Right atrium auricular region (tissue), 2 donors: ENCODE measurements around the gene HACE1. TPM values are rescaled to one million over a fixed set of nuclear protein-coding genes. Genes with fewer than 3 reads are reported as not detected.

Experiments used
- DNase-seq: peaks from one replicate; pipeline ENCODE4 v3.0.0-alpha.2; 2019; ENCODE audit warnings: low spot score
- H3K27ac ChIP-seq, 2 donors: fragments of 200-600 bp; sonication (generic); 1 replicate in 1 of 2; 2 replicates in 1 of 2; pipeline ENCODE4 v1.5.1; 2016 to 2019
- H3K27me3 ChIP-seq, 2 donors: fragments of 200-600 bp; sonication (generic); one replicate each; pipeline versions ENCODE4 v1.5.1 to v1.6.0; 2017 to 2019
- H3K36me3 ChIP-seq: fragments of 200-600 bp; sonication (generic); one replicate; pipeline ENCODE4 v1.5.1; 2016
- H3K4me1 ChIP-seq, 2 donors: fragments of 200-600 bp; sonication (generic); one replicate each; pipeline versions ENCODE4 v1.5.1 to v1.6.0; 2017 to 2019
- H3K4me3 ChIP-seq, 2 donors: fragments of 200-600 bp; sonication (generic); 1 replicate in 1 of 2; 2 replicates in 1 of 2; pipeline ENCODE4 v1.5.1; 2017 to 2019; ENCODE audit warnings: mild to moderate bottlenecking in 1 of 2, moderate library complexity in 1 of 2
- H3K9me3 ChIP-seq, 2 donors: fragments of 200-600 bp; sonication (generic); one replicate each; pipeline ENCODE4 v1.5.1; 2019
- total RNA-seq, 2 donors: library from RNA; depleted of rRNA; stranded (reverse); fragments of >200 nt; gene quantifications; one replicate each; pipeline ENCODE4 v1.1.0, GENCODE V29; 2016
- TF ChIP-seq, protein P1 (sequence below), 2 donors: fragments of 200-600 bp; sonication (generic); IDR thresholded peaks; one replicate each; pipeline ENCODE4 v1.5.1; 2019; ENCODE audit warnings: antibody characterized with exemption in 2 of 2

Gene HACE1
- total RNA-seq, 2 donors from 2014 or later, result 6.0 to 6.8 TPM

DNA sequence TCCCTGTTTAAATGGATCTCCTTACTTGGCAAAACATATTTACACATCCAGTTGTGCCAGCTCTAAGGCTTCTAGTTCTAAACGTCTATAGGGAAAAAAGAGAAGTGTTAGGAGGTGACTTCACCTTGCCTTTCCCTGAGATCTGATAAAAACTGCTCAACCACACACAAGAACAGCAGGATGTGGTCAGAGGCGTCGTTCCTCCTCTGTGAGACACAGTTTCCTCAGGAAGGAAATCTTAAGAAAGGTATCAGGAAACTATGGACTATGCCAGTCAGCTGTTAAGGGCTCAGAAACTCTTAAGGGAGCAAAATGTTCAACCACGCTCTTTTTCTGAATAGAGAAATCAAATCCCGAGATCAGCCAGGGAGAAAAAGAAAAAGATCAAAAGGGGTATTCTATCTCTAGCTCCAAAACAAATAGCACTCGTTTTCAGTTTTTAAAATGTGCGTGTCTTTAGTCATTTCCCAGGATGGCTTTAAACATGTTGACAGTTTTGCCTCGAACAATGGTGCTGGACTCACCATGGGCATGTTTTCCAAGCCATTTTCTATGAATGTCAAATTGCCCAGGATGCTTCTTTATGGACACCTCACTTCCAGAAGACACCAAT lies 154.5 kb downstream of the HACE1 start:
- H3K36me3 ChIP-seq, result no peaks in the 10 kb centered on the region
- H3K27ac ChIP-seq, result peak overlapping the region; percentile 27 to 64
- DNase-seq, result no peak
- no peaks in the 10 kb centered on the region for H3K9me3 ChIP-seq
- H3K27me3 ChIP-seq, result no peaks in the 10 kb centered on the region
- peaks cover 0 to 5% of the 10 kb centered on the region in 2 donors for H3K4me1 ChIP-seq
- no peak overlapping the region for H3K4me3 ChIP-seq
- TF ChIP-seq, protein P1, sequence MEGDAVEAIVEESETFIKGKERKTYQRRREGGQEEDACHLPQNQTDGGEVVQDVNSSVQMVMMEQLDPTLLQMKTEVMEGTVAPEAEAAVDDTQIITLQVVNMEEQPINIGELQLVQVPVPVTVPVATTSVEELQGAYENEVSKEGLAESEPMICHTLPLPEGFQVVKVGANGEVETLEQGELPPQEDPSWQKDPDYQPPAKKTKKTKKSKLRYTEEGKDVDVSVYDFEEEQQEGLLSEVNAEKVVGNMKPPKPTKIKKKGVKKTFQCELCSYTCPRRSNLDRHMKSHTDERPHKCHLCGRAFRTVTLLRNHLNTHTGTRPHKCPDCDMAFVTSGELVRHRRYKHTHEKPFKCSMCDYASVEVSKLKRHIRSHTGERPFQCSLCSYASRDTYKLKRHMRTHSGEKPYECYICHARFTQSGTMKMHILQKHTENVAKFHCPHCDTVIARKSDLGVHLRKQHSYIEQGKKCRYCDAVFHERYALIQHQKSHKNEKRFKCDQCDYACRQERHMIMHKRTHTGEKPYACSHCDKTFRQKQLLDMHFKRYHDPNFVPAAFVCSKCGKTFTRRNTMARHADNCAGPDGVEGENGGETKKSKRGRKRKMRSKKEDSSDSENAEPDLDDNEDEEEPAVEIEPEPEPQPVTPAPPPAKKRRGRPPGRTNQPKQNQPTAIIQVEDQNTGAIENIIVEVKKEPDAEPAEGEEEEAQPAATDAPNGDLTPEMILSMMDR (IDR thresholded peaks at IDR 0.05), result no peak

GRCh38 chr6:104704191-104704590 lies 155.5 kb downstream of the HACE1 start:
- H3K27ac ChIP-seq, result no peak overlapping the region
- H3K9me3 ChIP-seq, result no peaks in the 10 kb centered on the region
- DNase-seq, result no peak
- H3K27me3 ChIP-seq, result no peaks in the 10 kb centered on the region
- TF ChIP-seq, protein P1 (IDR thresholded peaks at IDR 0.05), result no peak
- no peaks in the 10 kb centered on the region for H3K36me3 ChIP-seq
- H3K4me1 ChIP-seq, result peaks cover 0 to 5% of the 10 kb centered on the region in 2 donors
- H3K4me3 ChIP-seq, result no peak overlapping the region

GRCh38 chr6:104702126-104702841 lies 157.4 kb downstream of the HACE1 start:
- H3K4me3 ChIP-seq, result no peak overlapping the region
- TF ChIP-seq, protein P1 (IDR thresholded peaks at IDR 0.05), result no peak
- no peak for DNase-seq

DNA sequence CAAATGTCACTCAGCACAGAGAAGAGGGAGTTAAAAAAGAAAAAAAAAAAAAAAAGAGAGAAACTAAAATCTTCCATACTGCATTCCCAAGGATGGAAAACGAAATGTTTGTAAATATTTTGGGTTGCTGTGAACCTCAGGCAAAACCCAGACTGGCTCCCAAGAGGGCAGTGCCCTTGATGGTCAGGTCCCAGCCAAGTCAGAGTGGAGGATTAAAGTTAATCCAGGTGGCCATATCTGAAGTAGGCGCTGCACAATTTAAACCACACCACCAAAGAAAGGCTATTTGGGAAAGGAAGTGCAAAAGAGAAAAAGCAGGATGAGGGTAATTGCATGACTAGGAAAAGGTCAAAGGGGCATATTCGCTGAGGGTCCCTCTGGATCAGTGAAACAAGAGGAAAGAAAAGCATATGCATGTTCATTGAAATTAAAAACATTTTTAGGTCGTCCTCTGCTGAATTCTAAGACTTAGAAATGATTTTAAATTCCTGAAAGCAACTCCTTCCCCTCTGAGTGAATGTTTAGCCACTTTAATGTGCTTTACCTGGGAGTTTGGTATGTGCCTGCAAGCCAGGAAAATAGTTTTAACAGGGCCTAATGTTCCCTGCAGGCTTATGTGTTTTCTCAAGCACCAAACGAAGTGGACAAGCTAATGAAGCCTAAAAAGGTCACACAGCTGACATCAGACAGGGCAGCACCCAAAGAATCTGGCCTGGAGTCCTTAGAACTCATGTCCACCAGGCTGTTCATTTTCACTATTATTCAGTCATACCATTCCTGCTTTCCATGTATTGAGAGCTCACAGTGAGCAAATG lies 159.1 kb downstream of the HACE1 start:
- Histone ChIP-seq H3K27ac (no peak overlapping the region), H3K27me3 (no peaks in the 10 kb centered on the region), H3K4me1 (peaks cover 0 to 5% of the 10 kb centered on the region in 2 donors), H3K9me3 (no peaks in the 10 kb centered on the region), H3K4me3 (no peak overlapping the region), H3K36me3 (no peaks in the 10 kb centered on the region)
- TF ChIP-seq, protein P1 (IDR thresholded peaks at IDR 0.05), result no peak
- no peak for DNase-seq

More at GRCh38 chr6:104702126-104702841, 157.4 kb downstream of the HACE1 start:
- Histone ChIP-seq H3K9me3 (no peaks in the 10 kb centered on the region), H3K27ac (no peak overlapping the region), H3K36me3 (no peaks in the 10 kb centered on the region), H3K27me3 (no peaks in the 10 kb centered on the region), H3K4me1 (peaks cover 0 to 5% of the 10 kb centered on the region in 2 donors)

DNA sequence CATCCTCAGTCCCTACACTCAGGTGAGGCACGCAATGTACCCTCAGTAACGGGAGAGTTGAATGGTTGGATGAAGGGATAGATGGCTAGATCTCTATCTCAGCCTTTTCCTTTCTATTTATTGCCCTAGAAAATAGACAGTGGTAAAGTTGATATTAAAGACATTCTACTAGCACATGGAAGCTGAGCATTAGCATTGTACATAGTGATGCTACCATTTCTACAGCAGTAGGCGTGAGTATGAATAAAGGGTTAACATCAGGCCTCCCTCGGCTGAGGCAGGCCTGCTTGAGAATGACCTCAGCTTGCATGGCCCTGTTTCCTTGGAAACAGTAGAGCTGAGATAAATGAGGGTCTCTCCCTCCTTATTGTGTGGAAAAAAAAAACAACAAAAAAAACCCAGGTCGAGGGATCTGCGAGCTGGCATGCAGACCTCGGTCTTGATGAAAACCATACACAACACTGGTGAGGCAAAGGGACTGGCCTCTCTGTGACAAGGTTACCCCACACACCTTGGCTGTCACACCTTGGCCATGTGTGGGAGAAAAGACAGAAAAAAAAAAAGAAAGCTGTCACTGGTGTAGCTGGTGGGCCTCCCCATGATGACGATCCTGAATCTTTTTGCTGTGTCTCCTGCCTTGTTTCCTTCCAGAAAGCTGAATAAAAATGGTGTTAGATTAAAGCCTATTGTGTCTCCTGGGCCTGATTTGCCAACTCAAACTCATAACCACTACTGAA lies 160.0 kb downstream of the HACE1 start:
- no peaks in the 10 kb centered on the region for H3K27me3 ChIP-seq
- peaks cover 0 to 4% of the 10 kb centered on the region in 2 donors for H3K4me1 ChIP-seq
- TF ChIP-seq, protein P1 (IDR thresholded peaks at IDR 0.05), result no peak
- H3K4me3 ChIP-seq, result no peak overlapping the region
- no peak for DNase-seq
- H3K9me3 ChIP-seq, result no peaks in the 10 kb centered on the region
- H3K27ac ChIP-seq, result no peak overlapping the region
- H3K36me3 ChIP-seq, result no peaks in the 10 kb centered on the region
